GM10248 (cell line): ENCODE data around the gene PRKN.

ENCODE experiments used
- CTCF ChIA-PET: fragments of 300-600 bp; sonication (Branson Sonifier 250); formaldehyde crosslinking; extraction: SDS; loops from one replicate; lab custom pipeline; 2021; ENCODE audit warnings: antibody characterized with exemption; lab: Yijun Ruan, JAX
- POLR2A ChIA-PET: fragments of 350-650 bp; sonication (Branson Sonifier 250); formaldehyde crosslinking; extraction: SDS; loops from one replicate; lab custom pipeline; 2020; ENCODE audit warnings: antibody characterized with exemption; lab: Yijun Ruan, JAX
- DNase-seq: peaks from one replicate; pipeline ENCODE4 v3.0.0; 2012; ENCODE audit errors: extremely low spot score
- TF ChIP-seq, protein P1 (sequence below): IDR thresholded peaks from 2 replicates; pipeline ENCODE4 v1.5.1; 2012; ENCODE audit warnings: mild to moderate bottlenecking, low read depth; ENCODE audit errors: extremely low read depth, missing control alignments, control extremely low read depth

PRKN gene

DNA sequence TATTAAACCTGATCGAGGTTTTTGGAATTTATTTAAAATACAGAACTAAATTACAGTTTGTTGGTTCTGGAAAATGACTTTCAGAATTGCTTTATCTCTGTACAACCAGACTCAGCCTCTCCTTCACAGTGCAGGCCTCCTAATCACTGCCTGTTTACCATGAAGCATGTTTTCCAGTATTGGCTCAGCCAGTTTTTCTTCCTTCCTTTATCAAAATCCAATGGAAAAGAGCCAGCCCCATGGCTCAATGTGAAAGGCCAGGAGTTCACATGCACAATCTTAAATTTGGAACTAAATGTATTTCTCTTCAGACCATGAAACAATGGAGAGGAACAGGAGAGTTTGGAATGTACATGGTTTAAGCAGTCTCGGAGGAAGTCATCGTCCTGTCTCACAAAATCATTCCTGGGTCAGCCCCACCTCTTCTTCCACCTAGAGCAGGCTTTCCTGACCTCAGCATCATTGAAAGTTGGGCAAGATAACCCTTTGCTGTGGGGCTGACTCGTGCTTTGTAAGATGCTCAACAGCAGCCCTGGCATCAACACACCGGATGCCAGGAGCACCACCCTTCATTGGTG is 772.8 kb downstream of the PRKN start:
- DNase-seq: no peak
- POLR2A ChIA-PET: no interaction called here
- CTCF ChIA-PET: interaction anchor here (1.1 kb wide), 1 partner anchor 172 kb away, joined by 3 read pairs; no protein-coding TSS in a partner anchor
- TF ChIP-seq, protein P1, sequence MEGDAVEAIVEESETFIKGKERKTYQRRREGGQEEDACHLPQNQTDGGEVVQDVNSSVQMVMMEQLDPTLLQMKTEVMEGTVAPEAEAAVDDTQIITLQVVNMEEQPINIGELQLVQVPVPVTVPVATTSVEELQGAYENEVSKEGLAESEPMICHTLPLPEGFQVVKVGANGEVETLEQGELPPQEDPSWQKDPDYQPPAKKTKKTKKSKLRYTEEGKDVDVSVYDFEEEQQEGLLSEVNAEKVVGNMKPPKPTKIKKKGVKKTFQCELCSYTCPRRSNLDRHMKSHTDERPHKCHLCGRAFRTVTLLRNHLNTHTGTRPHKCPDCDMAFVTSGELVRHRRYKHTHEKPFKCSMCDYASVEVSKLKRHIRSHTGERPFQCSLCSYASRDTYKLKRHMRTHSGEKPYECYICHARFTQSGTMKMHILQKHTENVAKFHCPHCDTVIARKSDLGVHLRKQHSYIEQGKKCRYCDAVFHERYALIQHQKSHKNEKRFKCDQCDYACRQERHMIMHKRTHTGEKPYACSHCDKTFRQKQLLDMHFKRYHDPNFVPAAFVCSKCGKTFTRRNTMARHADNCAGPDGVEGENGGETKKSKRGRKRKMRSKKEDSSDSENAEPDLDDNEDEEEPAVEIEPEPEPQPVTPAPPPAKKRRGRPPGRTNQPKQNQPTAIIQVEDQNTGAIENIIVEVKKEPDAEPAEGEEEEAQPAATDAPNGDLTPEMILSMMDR: no peak

DNA sequence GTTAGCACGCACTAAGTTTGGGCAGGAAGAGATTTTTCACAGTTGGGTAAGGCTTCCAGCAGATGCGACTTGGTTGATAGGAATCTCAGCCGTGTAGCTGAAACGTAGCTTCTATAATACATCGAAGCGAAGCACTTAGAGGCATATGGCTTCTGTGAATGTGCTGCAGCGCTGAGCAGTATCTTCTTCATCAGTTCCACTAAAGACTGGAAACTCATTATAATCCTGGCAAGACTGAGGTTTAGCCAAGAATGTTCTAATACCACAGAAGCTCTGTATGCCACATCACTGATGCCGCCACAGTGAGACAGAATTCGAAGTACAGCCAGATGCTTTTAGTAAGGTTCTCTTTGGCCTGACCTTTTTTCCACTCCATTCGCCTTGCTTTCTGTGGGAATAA is 773.5 kb downstream of the PRKN start:
- DNase-seq: no peak
- CTCF ChIA-PET: interaction anchor here (1.1 kb wide), 1 partner anchor 173 kb away, joined by 3 read pairs; no protein-coding TSS in a partner anchor
- TF ChIP-seq, protein P1: no peak
- POLR2A ChIA-PET: no interaction called here

DNA sequence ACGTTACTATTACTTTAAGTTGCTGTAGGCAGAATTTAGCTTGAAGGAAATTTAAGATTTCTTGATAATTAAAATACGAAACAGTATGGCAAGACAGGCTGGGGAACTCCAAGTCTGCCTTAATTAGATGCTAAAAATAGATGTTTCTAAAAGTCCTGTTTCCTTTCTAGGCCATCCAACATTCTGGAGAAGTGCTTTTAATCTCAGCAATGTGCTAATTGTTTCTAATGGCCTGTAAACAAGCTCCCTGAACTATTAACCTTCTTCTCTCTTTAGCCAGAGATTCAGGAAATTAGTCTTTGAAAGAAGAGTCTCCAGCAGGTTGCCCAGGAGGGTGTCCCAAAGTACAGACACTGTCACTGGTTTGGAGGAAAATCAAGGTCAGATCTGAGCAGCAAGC is 776.4 kb downstream of the PRKN start:
- ChIA-PET POLR2A (no interaction called here), CTCF (interaction anchor here (0.8 kb wide), 1 partner anchor 22 kb away, joined by 3 read pairs; no protein-coding TSS in a partner anchor)
- TF ChIP-seq, protein P1: no peak
- DNase-seq: no peak

DNA sequence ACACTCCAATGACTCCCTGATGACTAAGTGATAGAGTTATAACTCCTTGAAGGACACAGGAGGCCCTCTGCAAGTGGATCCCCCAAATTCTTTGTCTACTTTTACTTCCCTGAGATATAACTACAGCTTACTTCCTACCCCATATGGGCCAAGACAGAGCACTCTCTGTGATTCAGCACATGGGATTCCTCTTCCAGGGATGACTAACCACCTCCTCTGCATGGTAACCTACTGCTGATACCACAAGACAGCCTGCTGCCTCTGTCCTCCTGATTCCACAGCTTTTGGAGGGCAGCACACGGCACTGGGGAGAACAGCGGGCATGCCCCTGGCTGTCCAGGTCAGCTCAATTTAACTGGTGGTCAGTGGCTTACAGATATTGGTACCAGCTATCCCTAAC is 778.0 kb downstream of the PRKN start:
- no peak for DNase-seq
- ChIA-PET CTCF (no interaction called here), POLR2A (no interaction called here)
- TF ChIP-seq, protein P1: no peak

DNA sequence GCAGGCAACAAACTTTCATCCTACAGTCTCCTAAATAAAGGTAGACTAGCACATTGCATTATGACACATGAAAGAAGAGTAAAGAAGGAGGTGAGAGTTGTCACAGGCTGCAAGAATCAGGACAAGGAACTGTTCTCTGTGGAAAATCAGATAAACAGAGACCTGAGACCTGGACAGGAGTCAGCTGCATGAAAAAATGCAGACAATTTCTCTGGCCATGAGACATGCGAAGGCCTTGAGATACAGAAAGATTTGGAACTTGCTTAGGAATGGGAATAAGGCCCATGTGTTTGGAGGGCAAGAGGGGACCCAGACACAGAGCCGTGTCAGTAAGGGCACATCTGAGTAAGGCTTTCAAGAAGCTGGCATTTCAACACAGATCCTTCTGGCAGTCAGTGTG is 779.1 kb downstream of the PRKN start:
- ChIA-PET POLR2A (no interaction called here), CTCF (no interaction called here)
- TF ChIP-seq, protein P1: no peak
- DNase-seq: no peak

DNA sequence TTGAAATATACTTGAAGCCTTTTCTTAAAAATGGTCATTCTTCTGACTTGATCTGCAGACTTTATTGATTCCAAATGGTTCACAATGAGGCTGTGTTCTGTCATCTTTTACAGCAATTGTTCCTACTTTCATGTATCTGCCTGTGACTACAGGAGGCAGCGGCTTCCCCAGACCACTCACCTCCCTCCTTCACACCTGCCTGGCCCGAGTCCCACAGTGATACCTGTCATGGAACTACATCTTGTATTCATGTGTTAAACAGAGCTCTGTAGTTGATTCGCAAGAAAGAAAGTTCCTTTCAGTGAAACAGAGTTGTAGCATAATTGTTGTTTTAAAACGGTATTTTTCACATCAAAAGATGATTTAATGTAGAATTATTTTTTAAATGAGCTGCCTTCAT is 780.2 kb downstream of the PRKN start:
- CTCF ChIA-PET: interaction anchor here (1.1 kb wide), 1 partner anchor 19 kb away, joined by 3 read pairs; no protein-coding TSS in a partner anchor
- DNase-seq: no peak
- TF ChIP-seq, protein P1: no peak
- POLR2A ChIA-PET: no interaction called here
